Stimulated activated CD8-positive, alpha-beta memory T cell treated with anti-CD3 and anti-CD28 coated beads, Interleukin-7, amount 100 ng/mL, for 24 hours (primary cell): ENCODE data around the gene LRRC1.
"Not testable (repeated sequence)": the region's sequence is repeated elsewhere in the genome, so short reads cannot be mapped to it uniquely, and the experiment has no call there.

Experiments
- DNase-seq: peaks from one replicate; pipeline ENCODE4 v3.0.0-alpha.2; 2020; ENCODE audit warnings: low read depth

Gene LRRC1

DNA sequence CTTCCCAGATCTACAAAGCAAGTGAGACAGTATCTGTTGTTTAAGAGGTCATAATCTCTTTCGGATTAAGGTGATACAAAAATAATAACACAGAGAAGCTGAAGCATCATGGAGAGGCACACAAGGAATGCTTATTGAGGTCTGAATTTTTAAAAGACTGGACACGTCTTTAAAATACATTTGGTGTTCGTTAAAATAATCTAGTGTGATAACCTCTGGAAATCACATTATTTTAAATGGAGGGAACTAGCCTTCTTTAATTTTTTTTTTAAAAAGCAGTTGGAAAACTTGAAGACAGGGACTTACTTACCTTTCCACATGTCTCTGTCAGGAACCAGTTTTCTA, 1.9 kb upstream of the LRRC1 start:
- DNase-seq = no peak

DNA sequence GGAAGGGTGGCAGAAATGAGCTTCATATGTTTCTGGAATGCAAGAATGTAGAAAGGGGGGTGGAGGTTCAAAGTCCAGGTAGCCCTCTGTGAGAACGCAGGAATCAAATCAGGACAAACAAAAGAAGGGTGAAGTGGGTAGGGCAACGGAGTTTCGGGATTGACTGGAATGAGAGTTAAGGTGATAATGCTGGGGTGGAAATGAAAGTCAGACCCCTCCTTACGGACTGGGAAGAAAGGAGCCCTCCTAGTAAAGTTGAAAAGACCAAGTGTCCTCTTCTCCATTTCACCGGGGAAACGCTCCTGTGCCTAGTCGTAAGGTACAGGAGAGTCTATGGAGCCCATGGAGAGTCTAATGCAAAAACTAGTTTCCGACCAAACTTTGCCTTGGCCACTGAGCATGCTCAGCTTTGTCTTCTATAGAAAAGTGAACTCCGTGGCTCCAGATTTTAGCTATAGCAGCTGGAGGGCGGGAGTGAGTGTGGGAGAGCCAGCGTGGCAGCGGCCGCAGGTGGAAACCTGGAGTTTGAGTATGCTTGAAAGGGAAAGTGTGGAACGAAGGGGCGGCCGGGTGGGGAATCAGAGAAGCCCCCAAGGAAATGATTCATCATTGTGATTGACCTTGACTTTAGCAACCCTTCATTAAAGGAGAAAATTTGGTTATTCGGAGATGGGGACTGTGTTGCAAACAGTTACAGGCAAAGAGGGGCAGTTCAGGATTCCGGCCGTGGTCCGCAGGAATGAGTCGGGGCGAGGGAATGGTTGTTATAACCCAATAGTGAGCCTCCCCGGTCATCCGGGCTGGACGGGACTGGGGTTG, 1.3 kb upstream of the LRRC1 start:
- DNase-seq = no peak

DNA sequence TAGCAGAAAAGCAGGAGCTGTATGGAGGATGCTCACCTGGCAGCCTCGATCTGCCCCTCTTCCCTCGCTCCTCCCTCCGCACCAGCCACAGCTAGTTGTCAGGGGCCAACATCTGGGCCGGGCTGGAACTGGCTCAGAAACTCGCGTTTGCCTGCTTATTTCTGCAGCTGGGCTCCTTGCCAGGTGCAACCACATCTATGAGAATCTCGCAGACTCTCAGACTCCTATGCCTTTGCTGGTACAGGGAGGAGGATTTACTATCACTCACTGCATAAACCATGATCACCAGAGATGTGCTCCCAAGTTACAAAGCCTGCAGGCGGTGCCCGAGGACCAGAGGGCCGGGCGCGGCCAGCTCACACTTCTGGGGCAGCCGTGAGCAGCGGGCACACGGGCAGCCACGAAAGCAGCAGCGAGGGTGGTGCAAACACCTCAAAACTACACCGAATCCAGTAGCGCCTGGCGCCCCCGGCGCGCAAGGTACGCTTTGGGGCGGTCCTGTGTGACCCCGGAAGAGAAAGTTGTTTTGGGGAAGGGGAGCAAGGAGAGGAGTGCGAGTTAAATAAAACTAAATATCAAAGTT, 577 bp upstream of the LRRC1 start:
- DNase-seq = no peak

DNA sequence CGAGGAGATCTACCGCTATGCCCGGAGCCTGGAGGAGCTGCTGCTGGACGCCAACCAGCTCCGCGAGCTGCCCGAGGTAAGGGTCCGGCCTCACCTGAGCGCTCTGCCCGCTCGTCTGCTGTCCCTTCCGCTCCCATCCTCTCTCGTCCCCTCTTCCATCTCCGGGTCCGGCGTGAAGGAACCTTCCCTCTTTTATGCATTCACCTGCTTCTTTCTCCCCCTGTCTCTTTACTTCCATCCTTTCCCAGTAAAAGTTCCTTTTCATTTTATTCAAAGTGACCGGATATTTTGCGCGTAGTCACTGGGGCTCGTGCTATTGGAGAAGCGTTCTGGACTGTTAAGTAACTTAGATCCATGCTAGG, 516 bp downstream of the LRRC1 start:
- no peak for DNase-seq

DNA sequence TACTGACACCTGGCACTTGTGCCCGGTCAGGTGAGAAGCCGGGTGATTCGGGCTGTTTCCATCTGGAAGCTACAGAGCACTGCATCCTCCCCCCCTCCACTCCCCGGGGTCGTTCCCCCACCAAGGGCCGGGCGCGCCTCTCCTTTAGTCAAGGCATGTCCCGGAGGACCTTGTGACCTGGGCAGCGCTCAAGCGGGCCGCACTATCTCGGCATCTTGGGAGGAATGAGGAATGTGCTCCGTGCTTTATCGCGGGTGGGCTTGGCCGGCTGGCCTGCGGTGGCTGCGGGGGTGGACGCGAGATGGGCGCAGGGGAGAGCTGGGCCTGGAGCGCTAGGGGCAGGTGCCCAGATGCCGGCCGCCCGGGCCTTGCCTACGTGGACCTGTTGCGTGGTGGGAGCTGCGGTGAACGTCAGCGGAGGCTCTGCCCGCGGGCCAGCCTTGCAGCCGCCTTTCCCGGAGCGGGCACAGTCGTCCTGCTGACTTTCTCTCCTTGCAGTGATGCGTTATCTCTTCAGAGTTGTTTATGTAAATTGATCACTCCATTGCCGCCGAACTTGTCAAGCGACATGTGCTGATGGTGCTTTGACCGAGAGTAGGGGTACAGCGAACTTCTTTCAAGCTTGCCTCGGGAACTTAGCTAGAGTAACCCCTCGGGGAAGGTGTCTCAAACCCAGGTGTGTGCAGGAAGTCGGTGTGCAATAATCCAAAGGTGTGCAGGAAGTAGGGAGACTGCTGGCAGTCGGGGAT, 1.1 kb downstream of the LRRC1 start:
- no peak for DNase-seq

DNA sequence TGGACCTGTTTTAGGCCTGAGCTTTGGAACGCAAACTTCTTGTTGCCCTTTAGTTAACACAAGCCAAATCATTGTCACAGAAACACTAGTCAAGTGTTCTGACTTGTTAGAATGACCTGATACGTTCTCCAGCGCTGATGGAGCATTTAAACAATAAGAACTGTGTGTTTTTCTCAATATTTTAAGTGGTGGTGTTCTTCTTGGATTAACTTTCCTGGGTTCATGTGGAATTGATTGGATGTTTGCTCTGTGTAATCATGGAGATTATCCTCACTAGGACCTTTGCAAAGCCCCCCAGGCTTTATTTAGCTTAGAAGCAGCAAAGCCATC, 1.6 kb downstream of the LRRC1 start:
- DNase-seq = no peak

DNA sequence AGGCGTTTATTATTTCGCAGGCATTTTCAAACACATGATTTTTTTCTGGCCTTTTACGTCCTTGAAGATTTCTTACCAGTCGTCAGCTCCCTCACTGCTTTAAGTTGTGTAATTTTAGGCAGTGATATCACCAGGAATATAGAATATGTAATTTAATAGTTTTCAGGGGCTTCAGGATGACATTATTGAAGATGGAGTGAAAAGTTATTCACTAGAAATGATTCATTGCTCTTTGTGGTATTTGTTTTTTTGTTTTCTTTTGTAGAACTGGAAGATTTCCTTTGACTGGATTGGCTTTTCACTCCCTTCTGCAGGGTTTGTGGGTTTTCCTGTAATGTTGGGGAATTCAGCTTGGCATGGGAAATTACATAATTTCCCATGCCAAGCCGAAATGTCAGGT, 2.0 kb downstream of the LRRC1 start:
- no peak for DNase-seq

DNA sequence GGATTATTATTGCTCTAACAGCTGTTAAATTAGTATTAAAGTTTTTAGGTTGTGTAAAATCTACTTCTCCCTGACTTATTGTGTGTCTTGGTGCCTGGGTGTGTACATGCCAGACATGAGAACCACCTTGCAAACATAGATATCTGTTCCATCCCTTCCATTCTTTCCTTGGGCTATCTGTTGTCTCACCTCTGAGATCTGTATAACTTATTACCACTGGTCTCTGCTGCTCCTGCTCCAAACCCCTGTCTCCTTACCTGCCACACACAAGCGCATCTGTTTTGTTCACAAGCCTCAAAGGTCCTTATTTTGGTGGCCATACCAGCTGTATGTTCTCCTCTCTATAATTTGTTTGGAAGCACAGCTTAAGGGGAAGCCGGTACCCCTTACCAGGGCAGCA, 2.5 kb downstream of the LRRC1 start:
- DNase-seq = no peak

DNA sequence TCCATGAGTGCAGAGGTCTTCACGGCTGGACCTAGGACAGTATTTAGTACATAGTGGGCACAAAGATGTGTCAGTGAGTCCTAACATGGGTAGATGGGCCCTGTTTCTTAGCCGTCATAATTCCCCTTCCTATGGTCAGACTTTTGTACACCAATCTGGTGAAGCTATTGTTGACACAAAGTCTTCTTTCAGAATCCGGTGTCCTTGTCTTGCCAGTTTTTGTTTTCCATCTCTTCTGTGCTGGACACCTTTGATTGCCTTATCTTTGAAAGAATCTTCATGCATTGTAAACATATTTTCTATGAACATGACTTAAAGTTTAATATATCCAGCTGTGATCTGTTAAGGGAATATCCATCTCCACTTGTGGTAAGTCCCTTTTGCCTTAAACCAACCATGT, 4.5 kb downstream of the LRRC1 start:
- DNase-seq = no peak

DNA sequence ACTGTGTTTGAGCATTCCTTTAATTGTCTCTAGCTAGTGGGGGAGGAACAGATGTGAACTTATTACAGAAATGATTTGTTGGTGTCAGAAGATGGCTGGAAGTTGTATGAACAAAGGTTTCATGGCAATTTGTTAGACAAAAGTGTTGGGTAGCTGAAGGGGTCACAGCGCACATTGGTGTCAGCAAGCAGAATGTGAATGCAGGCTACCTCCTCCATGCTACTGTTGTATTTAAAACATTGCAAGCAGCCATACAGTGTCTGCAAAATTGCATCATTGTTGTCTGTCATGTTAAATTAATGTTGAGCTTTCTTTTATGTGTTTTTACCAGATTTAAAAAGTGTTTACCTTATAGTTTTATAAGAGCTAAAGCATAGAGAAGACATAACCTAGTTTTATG, 6.2 kb downstream of the LRRC1 start:
- no peak for DNase-seq

DNA sequence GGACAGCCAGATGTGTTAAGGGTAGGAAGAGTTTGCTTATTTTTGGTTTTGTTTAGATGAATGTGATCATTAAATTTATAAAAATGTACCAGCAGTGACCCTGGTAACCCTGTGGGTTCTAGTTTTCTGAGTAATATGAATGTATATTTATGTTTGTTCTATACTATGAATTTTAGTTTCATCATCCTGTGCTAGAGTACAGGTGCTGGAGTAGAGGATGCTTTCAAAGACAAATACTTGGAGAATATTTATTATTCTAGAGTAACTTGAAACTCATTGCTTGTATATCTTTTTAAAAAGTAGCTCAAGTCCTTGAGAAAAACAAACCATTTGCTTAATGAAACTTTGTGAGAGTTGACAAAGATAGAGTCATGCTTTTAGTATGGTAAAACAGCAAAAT, 7.8 kb downstream of the LRRC1 start:
- DNase-seq = no peak

DNA sequence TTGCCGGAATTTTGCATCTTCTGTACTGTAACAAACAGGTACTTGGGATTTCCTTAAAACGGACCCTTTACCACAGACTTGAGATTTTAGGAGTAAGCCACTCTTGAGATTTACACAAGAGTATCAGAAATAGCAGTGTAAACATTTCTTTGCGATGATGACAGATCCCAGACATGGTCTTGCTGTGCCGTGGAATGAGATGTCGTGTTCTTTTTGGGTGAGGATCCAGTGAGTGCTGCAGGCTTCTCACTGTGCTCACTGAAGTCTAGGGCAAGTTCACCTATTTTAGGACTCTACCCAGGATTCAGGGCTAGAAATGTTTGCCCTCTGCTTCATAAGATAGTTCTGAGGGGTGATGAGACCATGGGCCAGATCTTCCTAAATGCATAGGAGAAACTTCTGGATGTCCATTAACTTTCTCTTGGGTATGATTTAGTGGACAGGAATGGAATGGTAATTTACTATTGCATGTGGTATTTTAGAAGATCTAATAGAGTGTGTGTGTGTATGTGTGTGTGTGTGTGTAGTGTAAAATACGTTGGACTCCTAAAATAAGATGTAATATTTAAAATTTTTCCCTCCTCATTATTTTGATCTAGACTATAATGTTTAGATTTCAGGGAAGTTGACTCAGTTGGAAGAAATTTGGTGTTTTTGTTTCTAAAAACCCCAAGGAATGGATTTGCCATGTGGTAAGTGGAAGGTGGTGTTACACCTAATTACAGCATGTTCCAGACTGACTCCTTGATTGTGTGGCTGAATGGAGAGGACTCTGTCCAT, 8.5 kb downstream of the LRRC1 start:
- no peak for DNase-seq

DNA sequence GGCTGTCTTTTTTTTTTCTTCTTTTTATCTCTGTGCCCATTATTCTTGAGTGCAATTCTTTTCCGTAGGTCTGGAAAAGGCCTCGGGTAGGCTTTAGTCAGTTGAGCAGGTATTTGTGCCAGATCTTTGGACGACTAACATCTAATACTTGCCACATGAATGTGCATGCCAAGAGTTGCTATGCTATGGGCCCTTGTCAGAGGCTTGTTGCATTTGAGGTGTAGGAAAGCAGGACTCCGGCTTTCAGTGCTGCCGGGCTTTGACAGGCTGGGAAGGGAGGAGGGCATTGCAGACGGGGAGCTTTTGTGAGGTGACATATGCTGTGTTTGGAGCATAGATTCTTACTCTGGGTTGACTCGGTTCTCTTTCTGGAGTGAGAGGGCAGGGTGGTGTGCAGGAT, 10.2 kb downstream of the LRRC1 start:
- no peak for DNase-seq

DNA sequence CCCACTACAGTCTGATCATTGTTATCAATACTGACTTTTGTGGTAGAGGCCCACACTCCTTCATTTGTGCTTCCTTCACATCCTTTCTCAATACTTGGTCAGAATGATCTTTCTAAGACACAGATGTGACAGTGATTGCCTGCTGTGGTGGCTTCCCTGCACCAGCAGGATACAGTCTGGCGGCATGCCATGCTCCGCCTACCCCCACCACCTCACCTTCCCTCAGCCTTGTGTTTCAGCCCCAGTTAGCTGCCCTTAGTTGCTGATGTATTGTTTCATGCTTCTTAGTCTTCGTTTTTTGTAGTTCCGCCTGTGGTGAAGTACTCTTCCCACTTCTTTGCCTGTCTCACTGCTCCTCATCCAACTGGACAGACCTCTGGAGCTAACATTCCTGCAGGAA, 10.9 kb downstream of the LRRC1 start:
- DNase-seq = no peak

DNA sequence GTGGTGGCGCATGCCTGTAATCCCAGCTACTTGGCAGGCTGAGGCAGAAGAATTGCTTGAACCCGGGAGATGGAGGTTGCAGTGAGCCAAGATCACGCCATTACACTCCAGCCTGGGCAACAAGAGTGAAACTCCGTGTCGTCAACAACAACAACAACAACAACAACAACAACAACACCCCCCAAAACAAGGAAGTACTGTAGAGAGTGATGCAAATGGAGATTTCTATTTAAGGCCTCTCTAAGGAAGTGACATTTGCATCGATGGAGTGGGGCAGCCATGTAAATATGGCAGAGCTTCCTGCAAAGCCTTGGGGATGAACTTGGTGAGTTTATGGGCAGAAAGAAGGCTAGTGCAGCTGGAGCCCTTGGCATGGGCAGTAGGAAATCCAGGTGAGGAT, 12.8 kb downstream of the LRRC1 start:
- not testable (repeated sequence) for DNase-seq

DNA sequence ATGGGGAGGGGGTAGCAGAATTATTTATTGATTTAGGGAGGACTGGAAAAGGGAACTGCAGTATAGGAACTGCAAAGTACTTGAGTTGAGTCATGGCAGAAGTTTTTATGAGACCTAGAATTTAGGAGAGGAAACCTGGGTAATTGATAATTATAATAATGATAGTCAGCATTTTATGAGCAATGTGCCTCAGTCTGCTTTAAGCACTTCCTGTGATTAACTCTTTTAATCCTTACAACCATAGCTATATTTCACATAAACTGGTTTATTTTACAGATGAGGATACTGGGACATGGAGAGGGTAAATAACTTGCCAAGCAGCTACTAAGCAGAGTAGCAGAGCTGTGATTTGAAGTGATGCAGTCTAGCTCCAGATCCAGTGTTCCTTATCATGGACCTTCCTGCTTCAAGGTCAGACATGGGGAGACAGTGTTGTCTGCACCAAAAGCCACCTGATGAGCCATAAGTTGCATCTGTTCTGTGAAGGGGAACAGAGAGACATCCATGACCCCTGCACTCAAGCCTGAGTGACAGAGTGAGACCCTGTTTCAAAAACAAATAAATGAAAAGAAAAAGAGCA, 13.6 kb downstream of the LRRC1 start:
- DNase-seq = no peak

DNA sequence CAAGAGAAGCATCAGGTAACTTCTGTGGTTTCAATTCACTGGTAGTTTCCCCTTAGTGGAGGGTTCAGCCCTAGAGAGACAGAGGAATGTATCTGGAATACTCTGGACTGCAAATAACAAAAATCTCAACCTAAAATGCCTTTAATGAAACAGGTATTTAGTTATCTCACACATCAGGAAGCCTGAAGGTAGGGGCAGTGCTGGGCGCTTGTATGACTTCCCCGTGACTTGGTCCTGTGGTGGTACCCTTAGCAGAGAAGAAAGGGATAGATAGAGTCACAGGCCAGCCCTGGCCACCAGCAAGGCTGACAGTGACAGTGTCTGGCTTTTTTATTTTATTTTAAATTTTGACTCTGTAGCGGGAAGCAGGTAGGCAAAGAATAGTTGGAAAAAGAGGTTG, 14.9 kb downstream of the LRRC1 start:
- no peak for DNase-seq

DNA sequence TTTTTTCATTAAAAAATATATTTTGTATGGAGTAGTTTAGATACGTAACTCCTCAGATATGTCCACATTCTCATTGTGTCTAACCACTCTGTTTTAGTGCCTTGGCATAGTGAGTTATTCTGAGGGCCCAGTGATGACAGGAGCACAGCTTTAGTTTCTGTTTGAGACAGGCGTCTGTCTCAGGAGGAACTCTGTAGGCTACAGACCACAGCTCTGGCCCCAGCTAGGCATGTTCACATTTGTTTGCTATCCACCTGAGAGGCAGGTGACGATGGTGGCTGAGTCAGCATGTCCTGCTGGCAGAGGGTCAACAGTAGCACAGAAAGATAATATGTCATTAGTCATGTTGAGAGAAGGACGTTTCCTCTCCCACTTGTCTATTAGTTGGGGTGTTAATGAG, 16.3 kb downstream of the LRRC1 start:
- DNase-seq = no peak

DNA sequence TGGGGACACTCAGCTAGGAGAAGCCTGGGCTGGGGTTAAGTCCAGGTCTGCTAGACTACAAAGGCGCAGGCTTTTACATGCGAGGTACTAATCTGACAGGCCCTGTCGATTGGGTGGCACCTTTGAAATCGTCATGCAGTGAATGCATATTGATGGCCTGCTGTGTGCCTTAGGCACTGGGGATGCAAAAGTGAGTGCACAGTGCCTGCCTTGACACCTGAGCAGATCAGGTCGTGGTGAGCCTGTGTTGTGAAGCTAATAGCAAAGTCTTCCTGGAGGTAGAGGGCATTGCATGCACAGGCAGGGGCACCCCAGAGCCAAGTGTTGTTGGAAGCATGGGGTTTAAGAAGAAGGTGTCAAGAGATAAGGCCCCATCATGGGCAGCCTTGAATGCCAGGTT, 16.9 kb downstream of the LRRC1 start:
- DNase-seq = no peak

DNA sequence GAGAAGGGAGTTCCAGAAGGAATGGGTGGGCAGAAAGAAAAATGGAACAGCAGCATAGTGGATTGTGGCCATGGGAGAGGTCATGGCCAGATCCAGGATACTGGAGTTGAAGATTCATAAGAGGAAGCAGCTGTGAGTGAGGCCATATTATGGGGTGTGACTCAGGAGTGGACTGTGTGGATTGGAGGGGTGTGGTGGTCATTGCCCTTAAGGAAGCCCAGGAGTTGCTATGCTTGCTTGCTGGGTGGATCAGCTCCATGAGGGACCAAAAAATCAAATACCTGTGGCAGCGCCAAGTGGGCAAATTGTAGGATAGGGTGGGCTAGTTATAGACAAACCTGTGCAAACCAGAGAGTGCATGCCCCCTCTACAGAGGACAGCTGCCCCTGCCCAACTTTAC, 18.3 kb downstream of the LRRC1 start:
- DNase-seq = no peak

DNA sequence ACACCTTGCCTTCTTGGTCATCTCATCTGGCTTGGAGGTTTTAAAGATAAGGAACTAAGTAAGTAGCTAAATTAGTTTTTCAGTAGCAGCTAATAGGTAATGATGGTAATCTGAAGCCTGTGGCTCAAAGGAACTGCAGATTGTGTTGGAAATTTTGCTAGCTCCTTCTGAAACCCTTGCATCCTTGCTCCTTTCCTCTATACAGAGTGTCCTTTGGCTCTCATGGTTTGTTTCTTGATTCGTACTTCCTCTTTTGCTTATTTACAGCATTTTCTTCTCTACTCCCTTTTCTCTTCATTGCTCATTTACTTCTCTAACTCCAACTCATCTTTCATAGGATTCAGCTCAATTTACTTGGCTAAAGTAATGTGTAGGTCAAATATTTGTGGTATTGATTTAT, 19.0 kb downstream of the LRRC1 start:
- no peak for DNase-seq

DNA sequence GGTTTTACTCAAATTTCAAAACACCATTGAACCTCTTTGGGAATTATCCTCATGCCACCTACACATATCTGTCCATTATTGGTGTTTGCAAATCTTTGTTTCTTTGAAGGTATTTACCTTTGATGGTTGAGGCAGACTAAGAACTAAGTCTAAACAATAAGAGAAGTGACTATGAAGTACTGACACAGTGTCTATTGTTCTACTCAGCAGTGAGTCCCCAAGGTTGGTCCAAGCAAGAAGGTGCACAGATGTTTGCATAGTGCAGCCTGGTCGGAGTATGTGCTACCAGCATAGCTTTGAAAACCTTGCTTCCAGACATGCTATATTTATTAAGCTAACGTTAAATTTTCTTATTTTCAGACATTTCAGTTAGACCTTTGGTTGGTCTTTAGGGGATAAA, 19.5 kb downstream of the LRRC1 start:
- no peak for DNase-seq
